GM12801 (cell line): ENCODE results near the gene PATJ.

ENCODE experiments used
- TF ChIP-seq, protein P1 (sequence below): IDR thresholded peaks from one replicate; pipeline ENCODE4 v1.5.1; 2011; ENCODE audit warnings: control low read depth; ENCODE audit not compliant: insufficient read length; ENCODE audit errors: extremely low read depth

PATJ gene

DNA sequence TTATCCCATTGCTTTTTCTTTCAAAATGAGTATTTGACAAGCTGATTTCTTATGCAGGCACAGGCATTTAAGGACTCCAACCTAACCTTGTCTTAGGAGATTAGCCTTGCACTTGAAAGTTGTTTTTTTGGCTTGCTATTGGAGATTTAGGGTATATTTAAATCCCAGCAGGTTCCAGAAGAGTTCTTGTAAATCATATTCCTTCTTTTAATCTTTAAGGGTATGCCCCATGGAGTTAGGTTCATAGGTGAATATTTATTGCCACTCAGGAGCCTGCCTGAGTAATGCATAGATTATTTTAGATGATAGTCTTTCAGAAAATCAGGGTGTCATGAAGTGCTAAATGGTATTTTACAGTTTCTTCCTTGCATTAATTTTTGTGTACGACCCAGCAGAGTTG lies 146.5 kb downstream of the PATJ start:
- TF ChIP-seq, protein P1, sequence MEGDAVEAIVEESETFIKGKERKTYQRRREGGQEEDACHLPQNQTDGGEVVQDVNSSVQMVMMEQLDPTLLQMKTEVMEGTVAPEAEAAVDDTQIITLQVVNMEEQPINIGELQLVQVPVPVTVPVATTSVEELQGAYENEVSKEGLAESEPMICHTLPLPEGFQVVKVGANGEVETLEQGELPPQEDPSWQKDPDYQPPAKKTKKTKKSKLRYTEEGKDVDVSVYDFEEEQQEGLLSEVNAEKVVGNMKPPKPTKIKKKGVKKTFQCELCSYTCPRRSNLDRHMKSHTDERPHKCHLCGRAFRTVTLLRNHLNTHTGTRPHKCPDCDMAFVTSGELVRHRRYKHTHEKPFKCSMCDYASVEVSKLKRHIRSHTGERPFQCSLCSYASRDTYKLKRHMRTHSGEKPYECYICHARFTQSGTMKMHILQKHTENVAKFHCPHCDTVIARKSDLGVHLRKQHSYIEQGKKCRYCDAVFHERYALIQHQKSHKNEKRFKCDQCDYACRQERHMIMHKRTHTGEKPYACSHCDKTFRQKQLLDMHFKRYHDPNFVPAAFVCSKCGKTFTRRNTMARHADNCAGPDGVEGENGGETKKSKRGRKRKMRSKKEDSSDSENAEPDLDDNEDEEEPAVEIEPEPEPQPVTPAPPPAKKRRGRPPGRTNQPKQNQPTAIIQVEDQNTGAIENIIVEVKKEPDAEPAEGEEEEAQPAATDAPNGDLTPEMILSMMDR: no peak

DNA sequence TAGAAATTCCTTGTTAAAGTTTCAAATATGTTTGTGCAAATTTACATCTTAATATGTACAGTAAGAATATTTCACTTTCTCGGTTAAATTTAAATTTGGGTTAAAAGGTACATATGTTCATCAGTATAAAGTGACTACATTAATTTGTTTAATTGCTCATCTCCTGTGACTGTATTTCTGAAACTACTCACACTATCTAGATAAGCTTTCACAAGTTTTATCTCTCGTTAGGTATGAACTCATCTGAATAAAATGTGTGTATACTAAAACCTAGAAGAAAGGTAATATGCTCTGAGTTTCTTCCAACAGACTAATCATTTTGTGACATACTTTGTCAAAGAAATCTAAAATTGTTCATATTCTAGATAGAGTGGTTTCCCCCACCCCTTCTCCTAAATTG lies 150.7 kb downstream of the PATJ start:
- TF ChIP-seq, protein P1: no peak

DNA sequence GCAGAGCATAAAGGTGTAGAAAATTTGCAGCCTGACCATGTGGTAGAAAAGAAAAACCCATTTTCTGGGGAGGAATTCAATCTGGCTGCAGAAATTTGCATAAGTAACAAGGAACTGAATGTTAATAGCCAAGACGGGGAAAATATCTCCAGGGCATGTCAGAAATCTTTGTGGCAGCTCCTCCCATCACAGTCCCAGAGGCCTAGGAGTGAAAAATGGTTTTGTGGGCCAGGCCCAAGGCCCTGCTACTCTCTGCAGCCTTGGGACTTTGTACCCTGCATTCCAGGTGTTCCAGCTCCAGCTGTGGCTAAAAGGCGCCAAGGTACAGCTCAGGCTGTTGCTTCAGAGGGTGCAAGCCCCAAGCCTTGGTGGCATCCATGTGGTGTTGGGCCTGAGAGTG lies 152.9 kb downstream of the PATJ start:
- TF ChIP-seq, protein P1: no peak

DNA sequence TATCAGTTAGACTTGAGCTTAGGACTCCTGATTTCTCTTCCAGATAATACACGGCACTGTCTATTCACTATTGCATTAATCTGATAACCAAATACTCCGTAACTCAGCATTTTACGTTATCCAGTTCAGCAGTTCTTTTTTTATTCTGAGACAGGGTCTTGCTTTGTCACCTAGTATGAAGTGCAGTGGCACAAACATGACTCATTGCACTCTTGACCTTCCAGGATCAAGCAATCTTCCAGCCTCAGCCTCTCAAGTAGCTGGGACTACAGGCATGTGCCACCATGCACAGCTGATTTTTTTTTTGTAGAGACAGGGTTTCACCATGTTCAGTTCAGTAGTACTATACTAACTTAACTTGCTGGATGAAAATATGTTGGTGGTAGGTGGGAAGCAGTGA lies 156.4 kb downstream of the PATJ start:
- TF ChIP-seq, protein P1: no peak

DNA sequence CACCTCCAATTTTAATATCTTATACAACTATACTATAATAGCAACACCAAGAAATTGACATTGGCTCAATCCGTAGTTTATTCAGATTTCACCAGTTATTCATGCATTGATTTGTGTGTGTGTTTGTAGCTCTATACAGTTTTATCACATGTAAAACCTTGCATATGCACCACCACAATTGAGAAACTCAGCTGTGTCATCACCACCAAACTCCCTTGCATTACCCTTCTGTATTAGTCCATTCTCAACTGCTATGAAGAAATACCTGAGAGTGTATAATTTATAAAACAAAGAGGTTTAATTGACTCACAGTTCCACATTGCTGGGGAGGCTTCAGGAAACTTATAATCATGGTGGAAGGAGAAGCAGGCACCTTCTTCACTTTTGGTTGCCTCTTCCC lies 162.1 kb downstream of the PATJ start:
- TF ChIP-seq, protein P1: no peak

DNA sequence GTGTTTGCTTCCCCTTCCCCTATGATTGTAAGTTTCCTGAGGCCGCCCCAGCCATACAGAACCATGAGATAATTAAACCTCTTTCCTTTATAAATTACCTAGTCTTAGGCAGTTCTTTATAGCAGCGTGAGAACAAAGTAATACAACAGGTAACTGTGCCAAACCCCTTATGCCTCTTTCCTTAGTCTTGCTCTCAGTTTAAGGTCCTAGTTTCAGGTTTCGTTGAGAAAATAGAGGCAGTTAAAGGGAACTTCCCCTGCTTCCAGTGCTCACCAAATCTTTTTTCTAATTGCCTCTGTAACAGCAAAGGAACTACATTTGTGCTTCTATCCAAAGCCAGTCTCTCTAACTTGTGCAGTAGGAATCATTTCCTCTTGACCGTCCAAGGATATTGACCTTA lies 164.8 kb downstream of the PATJ start:
- TF ChIP-seq, protein P1: no peak

DNA sequence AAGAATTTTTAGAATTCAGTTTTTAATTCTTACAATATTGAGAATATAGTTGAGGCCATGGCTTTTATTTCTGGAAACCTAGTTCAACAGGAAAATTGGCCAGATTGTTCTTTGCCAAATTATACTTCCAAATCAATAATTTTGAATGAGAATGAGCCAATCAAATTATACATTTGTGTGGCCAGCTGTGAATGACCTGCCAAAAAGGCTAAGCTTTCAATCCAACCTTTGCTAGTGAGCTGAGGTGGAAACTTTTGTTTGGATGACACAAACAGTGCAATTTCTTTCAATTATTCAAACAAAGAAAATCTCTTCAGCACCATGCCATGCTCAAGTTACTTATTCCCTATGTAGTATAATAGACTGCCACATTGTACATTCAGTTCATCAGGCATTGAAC lies 167.8 kb downstream of the PATJ start:
- TF ChIP-seq, protein P1: no peak
